Epithelial cell of proximal tubule (primary cell): ENCODE results near the gene ADAMTS15. TPM values are rescaled to one million over a fixed set of nuclear protein-coding genes. Genes with fewer than 3 reads are reported as not detected.

Experiments used
- DNase-seq: peaks from one replicate; pipeline ENCODE4 v3.0.0-alpha.2; 2011; ENCODE audit warnings: low read depth
- H3K4me3 ChIP-seq: 2 replicates; pipeline ENCODE4 v1.5.1; 2011; ENCODE audit warnings: low read depth, mild to moderate bottlenecking, low read length
- total RNA-seq: library from RNA; depleted of rRNA; stranded (reverse); fragments of >200 nt; gene quantifications from 2 replicates; pipeline ENCODE4 v1.2.3, GENCODE V29; 2015
- TF ChIP-seq, protein P1 (sequence below): conservative IDR thresholded peaks from 2 replicates; pipeline ENCODE4 v1.5.1; 2012; ENCODE audit warnings: low read depth, mild to moderate bottlenecking, low read length

The ADAMTS15 gene
- total RNA-seq, 1 donor from 2014 or later, result 0.58 TPM

GRCh38 chr11:130462101-130462885, 13.8 kb downstream of the ADAMTS15 start:
- H3K4me3 ChIP-seq, result no peak overlapping the region
- TF ChIP-seq, protein P1, sequence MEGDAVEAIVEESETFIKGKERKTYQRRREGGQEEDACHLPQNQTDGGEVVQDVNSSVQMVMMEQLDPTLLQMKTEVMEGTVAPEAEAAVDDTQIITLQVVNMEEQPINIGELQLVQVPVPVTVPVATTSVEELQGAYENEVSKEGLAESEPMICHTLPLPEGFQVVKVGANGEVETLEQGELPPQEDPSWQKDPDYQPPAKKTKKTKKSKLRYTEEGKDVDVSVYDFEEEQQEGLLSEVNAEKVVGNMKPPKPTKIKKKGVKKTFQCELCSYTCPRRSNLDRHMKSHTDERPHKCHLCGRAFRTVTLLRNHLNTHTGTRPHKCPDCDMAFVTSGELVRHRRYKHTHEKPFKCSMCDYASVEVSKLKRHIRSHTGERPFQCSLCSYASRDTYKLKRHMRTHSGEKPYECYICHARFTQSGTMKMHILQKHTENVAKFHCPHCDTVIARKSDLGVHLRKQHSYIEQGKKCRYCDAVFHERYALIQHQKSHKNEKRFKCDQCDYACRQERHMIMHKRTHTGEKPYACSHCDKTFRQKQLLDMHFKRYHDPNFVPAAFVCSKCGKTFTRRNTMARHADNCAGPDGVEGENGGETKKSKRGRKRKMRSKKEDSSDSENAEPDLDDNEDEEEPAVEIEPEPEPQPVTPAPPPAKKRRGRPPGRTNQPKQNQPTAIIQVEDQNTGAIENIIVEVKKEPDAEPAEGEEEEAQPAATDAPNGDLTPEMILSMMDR, result no peak
- no peak for DNase-seq

DNA sequence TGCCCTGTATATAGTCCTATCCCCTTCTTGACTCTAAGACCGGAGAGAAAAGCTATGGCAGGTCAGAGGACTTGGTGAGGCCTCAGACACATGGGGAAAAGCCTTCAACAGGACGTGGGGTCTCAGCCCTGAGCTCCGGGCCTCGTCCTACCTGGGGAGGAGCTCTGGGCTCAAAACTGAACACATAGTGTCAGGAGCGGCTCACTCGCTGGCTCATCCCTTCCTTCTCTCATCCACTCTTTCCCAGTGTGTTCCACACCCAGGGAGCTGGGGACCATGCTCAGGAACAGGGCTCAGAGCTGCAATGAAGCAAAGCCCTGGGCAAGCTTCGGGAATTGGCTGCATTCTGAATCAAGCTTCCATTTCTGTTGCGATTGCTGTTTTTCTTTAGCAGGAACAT, 14.5 kb downstream of the ADAMTS15 start:
- no peak for DNase-seq
- TF ChIP-seq, protein P1, result no peak
- H3K4me3 ChIP-seq, result no peak overlapping the region

- DNase-seq, result no peak
These were observed 15.9 kb downstream of the ADAMTS15 start for GRCh38 chr11:130464291-130464812.

DNA sequence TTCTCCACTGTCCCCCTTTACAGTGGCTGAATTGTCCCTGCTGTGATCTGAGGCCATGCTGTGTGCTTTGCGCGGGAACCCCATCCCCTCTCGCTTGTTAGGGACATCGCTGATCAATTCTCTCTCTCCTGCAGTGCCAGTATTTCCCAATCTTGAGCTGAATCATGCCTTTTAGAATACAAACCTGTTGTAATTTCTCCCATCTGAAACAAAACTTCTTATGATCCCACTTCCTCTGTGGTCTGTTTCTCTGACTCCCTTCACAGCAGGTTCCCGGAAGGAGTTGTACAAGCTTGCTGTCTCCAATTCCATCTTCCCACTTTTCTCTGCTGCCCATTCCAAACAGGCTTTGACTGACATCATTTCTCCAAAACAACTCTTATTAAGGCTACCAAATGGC, 16.8 kb downstream of the ADAMTS15 start:
- H3K4me3 ChIP-seq, result no peak overlapping the region

More at GRCh38 chr11:130464291-130464812, 15.9 kb downstream of the ADAMTS15 start:
- TF ChIP-seq, protein P1, result no peak
- no peak overlapping the region for H3K4me3 ChIP-seq

DNA sequence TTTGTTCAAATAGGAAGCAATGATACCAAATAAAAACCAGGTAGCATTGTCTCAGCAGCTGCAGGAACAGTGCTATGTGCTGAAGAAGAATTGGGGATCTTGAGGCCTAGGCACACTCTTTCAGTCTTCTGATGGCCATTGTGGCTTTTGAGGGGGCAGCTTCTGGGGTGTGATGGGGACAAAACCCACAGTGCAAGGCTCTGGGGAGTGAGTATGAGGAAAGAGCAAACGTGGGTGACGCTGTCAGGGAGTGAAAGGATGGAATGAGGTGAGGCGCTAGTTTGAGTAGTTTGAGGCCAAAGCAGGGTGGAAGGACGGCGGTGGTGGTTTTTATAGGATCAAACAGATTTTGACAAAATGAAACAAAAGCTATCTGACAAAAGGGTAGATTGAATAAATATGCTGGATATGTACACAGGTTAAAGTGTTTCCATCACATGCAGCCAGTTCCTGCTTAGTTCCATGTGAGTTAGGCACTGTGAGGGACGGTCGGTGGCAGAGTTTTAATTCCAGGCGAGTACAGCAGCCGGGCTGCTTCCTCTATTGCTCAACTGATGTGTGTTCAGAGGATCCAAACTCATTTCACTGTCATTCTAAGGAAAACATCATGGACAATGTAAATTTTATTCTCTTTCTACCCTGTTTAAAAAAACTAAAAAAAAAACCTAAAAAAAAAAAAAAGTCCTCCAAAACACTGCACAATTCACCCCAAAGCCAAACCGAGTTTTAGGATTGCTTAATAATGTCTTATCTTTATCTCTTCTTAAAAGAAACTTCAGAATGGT, 18.9 kb downstream of the ADAMTS15 start:
- no peak overlapping the region for H3K4me3 ChIP-seq
- TF ChIP-seq, protein P1, result no peak

More for the DNA sequence above, 16.8 kb downstream of the ADAMTS15 start:
- no peak for DNase-seq
- TF ChIP-seq, protein P1, result no peak

GRCh38 chr11:130469181-130469580, 20.7 kb downstream of the ADAMTS15 start:
- no peak for DNase-seq
- H3K4me3 ChIP-seq, result no peak overlapping the region
- TF ChIP-seq, protein P1, result no peak

More for the DNA sequence above, 18.9 kb downstream of the ADAMTS15 start:
- no peak for DNase-seq
